CD8-positive, alpha-beta memory T cell (primary cell): Measurements from ENCODE around the gene MFAP1. TPM values are rescaled to one million over a fixed set of nuclear protein-coding genes. Genes with fewer than 3 reads are reported as not detected.
"Not testable (repeated sequence)": the region's sequence is repeated elsewhere in the genome, so short reads cannot be mapped to it uniquely, and the experiment has no call there.

ENCODE experiments used
- CTCF ChIA-PET: fragments of 350-600 bp; sonication (Branson Sonifier 250); formaldehyde crosslinking; loops from one replicate; lab custom pipeline; 2021; ENCODE audit warnings: antibody characterized with exemption; lab: Charles Lee
- POLR2A ChIA-PET: fragments of 350-600 bp; sonication (Branson Sonifier 250); formaldehyde crosslinking; loops from one replicate; lab custom pipeline; 2021; ENCODE audit warnings: antibody characterized with exemption; lab: Charles Lee
- DNase-seq, 5 donors: peaks; one replicate each; pipeline versions ENCODE4 v3.0.0 to v3.0.0-alpha.2; 2020 to 2022; ENCODE audit warnings: mixed read lengths in 1 of 5
- H3K27ac ChIP-seq: one replicate; pipeline ENCODE4 v1.7.0; 2013; ENCODE audit warnings: low read depth, mild to moderate bottlenecking, low read length, moderate library complexity
- H3K27me3 ChIP-seq: 2 replicates; pipeline ENCODE4 v1.7.0; 2013; ENCODE audit warnings: low read length, mild to moderate bottlenecking; ENCODE audit not compliant: insufficient read depth, poor library complexity, severe bottlenecking
- H3K36me3 ChIP-seq: 2 replicates; pipeline ENCODE4 v1.7.0; 2013; ENCODE audit warnings: mild to moderate bottlenecking, low read length, moderate library complexity; ENCODE audit not compliant: insufficient read depth
- H3K4me1 ChIP-seq: 2 replicates; pipeline ENCODE4 v1.7.0; 2013; ENCODE audit warnings: mild to moderate bottlenecking, low read length, moderate library complexity; ENCODE audit not compliant: insufficient read depth
- H3K4me3 ChIP-seq: 2 replicates; pipeline ENCODE4 v1.7.0; 2013; ENCODE audit warnings: mild to moderate bottlenecking, low read length
- H3K9me3 ChIP-seq: 2 replicates; pipeline ENCODE4 v1.7.0; 2013; ENCODE audit warnings: mild to moderate bottlenecking, low read length
- H3K27ac Mint-ChIP-seq, 8 donors: one replicate each; pipeline ENCODE4 v1.8.0; 2020 to 2021; ENCODE audit warnings: mixed read lengths in 8 of 8, mild to moderate bottlenecking in 6 of 8, inconsistent platforms in 3 of 8, moderate library complexity in 3 of 8
- H3K27me3 Mint-ChIP-seq, 2 donors: one replicate each; pipeline ENCODE4 v1.8.0; 2020 to 2021; ENCODE audit warnings: mixed read lengths in 2 of 2, mild to moderate bottlenecking in 1 of 2, moderate library complexity in 1 of 2
- H3K36me3 Mint-ChIP-seq, 3 donors: one replicate each; pipeline ENCODE4 v1.8.0; 2020 to 2021; ENCODE audit warnings: mixed read lengths in 3 of 3, inconsistent platforms in 1 of 3, mild to moderate bottlenecking in 1 of 3
- H3K4me1 Mint-ChIP-seq, 3 donors: one replicate each; pipeline ENCODE4 v1.8.0; 2020 to 2021; ENCODE audit warnings: mixed read lengths in 3 of 3, inconsistent platforms in 1 of 3, mild to moderate bottlenecking in 1 of 3
- H3K4me3 Mint-ChIP-seq, 7 donors: one replicate each; pipeline ENCODE4 v1.8.0; 2020 to 2021; ENCODE audit warnings: mixed read lengths in 7 of 7, mild to moderate bottlenecking in 6 of 7, moderate library complexity in 4 of 7, inconsistent platforms in 2 of 7
- H3K9me3 Mint-ChIP-seq, 5 donors: one replicate each; pipeline ENCODE4 v1.8.0; 2020 to 2022; ENCODE audit warnings: mixed read lengths in 5 of 5, mild to moderate bottlenecking in 3 of 5, moderate library complexity in 2 of 5, inconsistent platforms in 1 of 5
- polyA plus RNA-seq: library from polyadenylated mRNA; unstranded; fragments of 300-500 nt; fragmentation: Illumina TruSeq; gene quantifications from one replicate; pipeline ENCODE4 v1.2.3, GENCODE V29; 2021
- total RNA-seq, 2 experiments: library from RNA; stranded (reverse); gene quantifications; one replicate each; pipeline ENCODE4 v1.2.3, GENCODE V29; 2021

The MFAP1 gene
- total and polyA plus RNA-seq, 3 experiments from 2014 or later = 16.8 to 50.1 (median 49.8) TPM

DNA sequence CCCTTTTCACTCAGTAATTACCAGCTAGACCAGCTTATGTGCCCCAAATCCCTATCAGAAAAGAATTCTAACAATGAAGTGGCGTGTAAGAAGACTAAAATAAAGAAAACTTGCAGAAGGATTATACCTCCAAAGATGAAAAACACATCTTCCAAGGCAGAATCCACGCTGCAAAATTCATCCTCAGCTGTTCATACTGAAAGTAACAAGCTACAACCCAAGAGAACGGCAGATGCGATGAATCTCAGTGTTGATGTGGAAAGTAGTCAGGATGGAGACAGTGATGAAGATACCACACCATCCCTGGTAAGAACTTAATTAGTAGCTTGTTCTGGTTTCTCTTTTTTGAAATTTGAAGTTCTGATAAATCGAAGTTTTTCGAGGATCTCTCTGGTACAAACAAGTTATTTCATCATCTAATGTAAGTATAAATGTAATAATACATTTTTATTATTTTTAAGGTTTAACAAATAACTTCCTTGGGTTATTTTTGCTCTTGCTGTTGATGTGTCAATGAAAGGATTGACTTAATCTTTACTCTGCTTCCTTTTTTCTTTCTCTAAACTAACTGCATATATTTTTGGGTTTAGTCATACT is 3.7 kb upstream of the MFAP1 start:
- Mint-ChIP-seq H3K4me3 (peak overlapping the region; percentile 83 to 95 (median 88)), H3K9me3 (no peaks in the 10 kb centered on the region), H3K27me3 (no peaks in the 10 kb centered on the region), H3K27ac (peak overlapping the region; percentile 90 to 99 (median 93)), H3K36me3 (peaks cover 0 to 15% (median 1%) of the 10 kb centered on the region in 3 donors), H3K4me1 (peaks cover 45 to 68% (median 59%) of the 10 kb centered on the region in 3 donors)
- no peaks in the 10 kb centered on the region for H3K9me3 ChIP-seq
- no peaks in the 10 kb centered on the region for H3K36me3 ChIP-seq
- no peak for DNase-seq
- H3K27me3 ChIP-seq = no peaks in the 10 kb centered on the region
- H3K4me3 ChIP-seq = peak overlapping the region; percentile 76
- POLR2A ChIA-PET = interaction anchor here (0.5 kb wide), 1 partner anchor 45 kb away, joined by 4 read pairs; no protein-coding TSS in a partner anchor
- H3K27ac ChIP-seq = no peak overlapping the region
- H3K4me1 ChIP-seq = peaks cover 39% of the 10 kb centered on the region
- CTCF ChIA-PET = no interaction called here

- Histone ChIP-seq H3K4me3 (peak within 1 kb of the TSS; percentile 76), H3K9me3 (no peaks in the 10 kb centered on the region), H3K27ac (peak within 1 kb of the TSS; percentile 57), H3K36me3 (no peaks in the 10 kb centered on the region), H3K4me1 (peaks cover 49% of the 10 kb centered on the region), H3K27me3 (no peaks in the 10 kb centered on the region)
- peaks cover 0 to 15% (median under 1%) of the 10 kb centered on the region in 3 donors for H3K36me3 Mint-ChIP-seq
- CTCF ChIA-PET = no interaction called here
- H3K27me3 Mint-ChIP-seq = no peaks in the 10 kb centered on the region
- POLR2A ChIA-PET = interaction anchor here (0.5 kb wide), 1 partner anchor 14 kb away, joined by 8 read pairs; no protein-coding TSS in a partner anchor
- peak within 1 kb of the TSS; percentile 83 to 95 (median 88) for H3K4me3 Mint-ChIP-seq
- no peaks in the 10 kb centered on the region for H3K9me3 Mint-ChIP-seq
- peaks cover 43 to 72% (median 56%) of the 10 kb centered on the region in 3 donors for H3K4me1 Mint-ChIP-seq
- H3K27ac Mint-ChIP-seq = peak within 1 kb of the TSS; percentile 90 to 99 (median 93)
- DNase-seq = peak; percentile 60 to 78 (median 65)
Measured at GRCh38 chr15:43826508-43827341, 2.2 kb upstream of the MFAP1 start, which contains the start of gene WDR76. Gene WDR76 (plus strand): TSS chr15:43827002. CDS start chr15:43827033, 31 bp downstream.

GRCh38 chr15:43826029-43826507 is 1.6 kb upstream of the MFAP1 start:
- DNase-seq = no peak
- H3K9me3 ChIP-seq = no peaks in the 10 kb centered on the region
- peak overlapping the region; percentile 57 for H3K27ac ChIP-seq
- H3K36me3 Mint-ChIP-seq = peaks cover 0 to 20% (median 2%) of the 10 kb centered on the region in 3 donors
- peak overlapping the region; percentile 83 to 95 (median 88) for H3K4me3 Mint-ChIP-seq
- POLR2A ChIA-PET = no interaction called here
- no peaks in the 10 kb centered on the region for H3K36me3 ChIP-seq
- peaks cover 46 to 75% (median 59%) of the 10 kb centered on the region in 3 donors for H3K4me1 Mint-ChIP-seq
- no peaks in the 10 kb centered on the region for H3K9me3 Mint-ChIP-seq
- H3K4me3 ChIP-seq = peak overlapping the region; percentile 76
- no peaks in the 10 kb centered on the region for H3K27me3 Mint-ChIP-seq
- H3K27me3 ChIP-seq = no peaks in the 10 kb centered on the region
- CTCF ChIA-PET = no interaction called here
- H3K4me1 ChIP-seq = peaks cover 55% of the 10 kb centered on the region
- H3K27ac Mint-ChIP-seq = peak overlapping the region; percentile 90 to 99 (median 93)

- not testable (repeated sequence) for H3K4me3 ChIP-seq, H3K9me3 Mint-ChIP-seq, H3K9me3 ChIP-seq, H3K36me3 ChIP-seq, DNase-seq, H3K27me3 Mint-ChIP-seq, H3K27me3 ChIP-seq
- ChIA-PET CTCF (interaction anchor here (1.2 kb wide), 1 partner anchor 25 kb away, joined by 6 read pairs; the partner anchor contains the start of genes HYPK and SERINC4), POLR2A (interaction anchor here (0.6 to 1.8 kb wide), 5 partner anchors 21 to 880 kb away, joined by 3 to 16 read pairs (median 3); partner anchors contain the start of genes ELL3, HYPK and SERINC4)
- peak overlapping the region; percentile 97 for H3K27ac ChIP-seq
- peak overlapping the region in 7 of 8 donors; percentile 32 to 93 (median 92) for H3K27ac Mint-ChIP-seq
- peaks cover 50 to 80% (median 65%) of the 10 kb centered on the region in 3 donors for H3K4me1 Mint-ChIP-seq
- peak overlapping the region; percentile 8 to 100 (median 87) for H3K4me3 Mint-ChIP-seq
- H3K36me3 Mint-ChIP-seq = peaks cover 0 to 20% (median 2%) of the 10 kb centered on the region in 3 donors
- peaks cover 55% of the 10 kb centered on the region for H3K4me1 ChIP-seq
Measured at GRCh38 chr15:43825305-43825704, 815 bp upstream of the MFAP1 start.

DNA sequence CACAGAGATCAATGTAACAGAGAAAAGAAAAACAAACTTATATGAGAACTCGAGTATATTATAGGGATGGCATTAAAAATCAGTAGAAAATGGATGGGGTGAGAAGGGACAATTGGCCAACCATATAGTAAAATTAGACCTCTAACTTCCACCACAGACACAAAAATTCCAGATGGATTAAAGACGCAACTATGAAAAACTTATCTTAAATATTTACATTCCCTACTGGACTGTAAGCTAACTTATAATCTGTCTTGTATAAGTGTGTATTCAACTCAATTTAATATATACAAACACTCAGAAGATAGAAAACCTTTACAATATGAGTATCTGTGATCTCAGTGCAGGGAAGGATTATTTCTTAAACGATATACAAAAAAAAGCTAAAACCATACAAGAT is 3.0 kb downstream of the MFAP1 start:
- H3K27me3 ChIP-seq = no peaks in the 10 kb centered on the region
- DNase-seq = no peak
- peaks cover 0 to 1% of the 10 kb centered on the region in 2 donors for H3K27me3 Mint-ChIP-seq
- H3K4me3 ChIP-seq = no peak overlapping the region
- H3K27ac Mint-ChIP-seq = peak overlapping the region; percentile 30 to 81 (median 56)
- ChIA-PET CTCF (interaction anchor here (1.0 to 1.6 kb wide), 3 partner anchors 9 to 21 kb away, joined by 3 to 4 read pairs (median 3); partner anchors contain the start of gene HYPK), POLR2A (interaction anchor here (0.6 kb wide), 1 partner anchor 535 kb away, joined by 3 read pairs; no protein-coding TSS in a partner anchor)
- H3K9me3 Mint-ChIP-seq = no peaks in the 10 kb centered on the region
- H3K36me3 ChIP-seq = peaks cover 11% of the 10 kb centered on the region
- peaks cover 41% of the 10 kb centered on the region for H3K4me1 ChIP-seq
- no peaks in the 10 kb centered on the region for H3K9me3 ChIP-seq
- peak overlapping the region; percentile 3 to 80 (median 38) for H3K4me3 Mint-ChIP-seq
- H3K4me1 Mint-ChIP-seq = peaks cover 37 to 62% (median 48%) of the 10 kb centered on the region in 3 donors
- H3K27ac ChIP-seq = no peak overlapping the region
- H3K36me3 Mint-ChIP-seq = peaks cover 0 to 32% (median 7%) of the 10 kb centered on the region in 3 donors

GRCh38 chr15:43815064-43815463 is 9.4 kb downstream of the MFAP1 start:
- H3K4me3 Mint-ChIP-seq, H3K27ac ChIP-seq, H3K27me3 Mint-ChIP-seq, H3K9me3 ChIP-seq, POLR2A ChIA-PET, H3K4me3 ChIP-seq, H3K4me1 ChIP-seq, H3K9me3 Mint-ChIP-seq, H3K27me3 ChIP-seq, DNase-seq: not testable (repeated sequence)
- H3K27ac Mint-ChIP-seq = peak overlapping the region in 3 of 8 donors; percentile 10 to 77 (median 66)
- peaks cover 12 to 69% (median 24%) of the 10 kb centered on the region in 3 donors for H3K36me3 Mint-ChIP-seq
- H3K4me1 Mint-ChIP-seq = peaks cover 10 to 12% (median 11%) of the 10 kb centered on the region in 3 donors
- H3K36me3 ChIP-seq = peaks cover 45% of the 10 kb centered on the region
- CTCF ChIA-PET = interaction anchor here (0.9 kb wide), 1 partner anchor 38 kb away, joined by 3 read pairs; the partner anchor contains the start of gene ELL3

- H3K9me3 Mint-ChIP-seq = no peaks in the 10 kb centered on the region
- Histone ChIP-seq H3K36me3 (peaks cover 65% of the 10 kb centered on the region), H3K9me3 (no peaks in the 10 kb centered on the region), H3K4me1 (no peaks in the 10 kb centered on the region), H3K27me3 (no peaks in the 10 kb centered on the region), H3K4me3 (no peak overlapping the region), H3K27ac (no peak overlapping the region)
- no peak overlapping the region for H3K4me3 Mint-ChIP-seq
- CTCF ChIA-PET = interaction anchor here (0.9 kb wide), 1 partner anchor 32 kb away, joined by 3 read pairs; the partner anchor contains the start of gene ELL3
- no peak for DNase-seq
- H3K27ac Mint-ChIP-seq = peak overlapping the region in 1 of 8 donors; percentile 33
- H3K36me3 Mint-ChIP-seq = peaks cover 10 to 89% (median 31%) of the 10 kb centered on the region in 3 donors
- no peaks in the 10 kb centered on the region for H3K27me3 Mint-ChIP-seq
- POLR2A ChIA-PET = interaction anchor here (0.6 to 1.0 kb wide), 3 partner anchors 10 to 56 kb away, joined by 3 to 4 read pairs (median 4); no protein-coding TSS in a partner anchor
- H3K4me1 Mint-ChIP-seq = peaks cover 0 to 2% (median 0%) of the 10 kb centered on the region in 3 donors
Measured at GRCh38 chr15:43808960-43809678, 15.4 kb downstream of the MFAP1 start.
